DMS 273 (cell line): ENCODE measurements around the gene ZNF697.
A peak's percentile ranks its signal among the peaks of the same experiment; 100 is the strongest.
"Not testable (repeated sequence)": the region's sequence is repeated elsewhere in the genome, so short reads cannot be mapped to it uniquely, and the experiment has no call there.

Source experiments
- DNase-seq: peaks from one replicate; lab custom pipeline; 2025; ENCODE audit not compliant: unreplicated experiment; lab: John Stamatoyannopoulos, UW

The ZNF697 gene

GRCh38 chr1:119647734-119648619 is at the start of gene ZNF697:
TSS of gene ZNF697 (minus strand) at chr1:119648266. CDS start at chr1:119626100, 22,166 bp downstream.
- DNase-seq = peak; percentile 96

DNA sequence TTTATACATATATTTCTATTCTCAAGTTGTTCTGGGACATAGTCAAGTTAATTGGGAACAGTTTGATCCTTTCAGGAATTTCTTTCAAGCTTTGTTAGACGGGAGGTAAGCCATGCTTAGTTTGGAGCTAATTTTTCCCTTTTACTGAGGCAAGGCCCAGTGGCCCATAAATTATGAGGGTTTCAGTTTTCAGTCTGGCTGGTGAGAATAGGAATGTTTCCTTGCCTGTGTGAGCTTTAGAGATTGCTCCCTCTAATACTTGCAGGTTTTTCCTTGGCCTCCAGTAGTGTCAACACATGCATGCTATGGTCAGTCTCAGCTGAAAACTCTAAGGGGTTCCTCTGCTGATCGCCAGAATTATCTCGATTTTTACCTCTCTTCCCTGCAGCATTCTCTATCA is 49.5 kb upstream of the ZNF697 start:
- no peak for DNase-seq

- DNase-seq = not testable (repeated sequence)
These were observed 48.8 kb upstream of the ZNF697 start for GRCh38 chr1:119696863-119697262.

GRCh38 chr1:119689511-119689910 is 41.4 kb upstream of the ZNF697 start:
- DNase-seq = no peak

DNA sequence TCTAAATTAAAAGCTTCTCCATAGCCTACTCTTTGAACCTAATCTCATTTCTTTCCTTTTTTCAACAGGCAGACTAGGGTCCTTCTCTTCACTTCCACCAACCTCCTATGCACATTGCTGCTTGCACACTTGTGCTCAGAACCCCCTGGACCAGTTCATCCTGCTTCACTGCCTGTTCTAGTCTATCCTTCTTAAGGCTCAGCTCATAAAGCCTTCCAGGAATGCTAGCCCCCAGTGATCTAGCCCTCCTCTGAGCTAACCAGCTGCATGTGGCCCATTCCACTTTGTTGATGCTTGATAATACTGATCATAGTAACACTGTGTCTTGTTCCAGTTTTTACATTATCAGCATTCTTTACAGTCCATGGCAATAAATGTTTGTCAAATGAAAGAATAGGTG is 40.7 kb upstream of the ZNF697 start:
- DNase-seq = no peak

DNA sequence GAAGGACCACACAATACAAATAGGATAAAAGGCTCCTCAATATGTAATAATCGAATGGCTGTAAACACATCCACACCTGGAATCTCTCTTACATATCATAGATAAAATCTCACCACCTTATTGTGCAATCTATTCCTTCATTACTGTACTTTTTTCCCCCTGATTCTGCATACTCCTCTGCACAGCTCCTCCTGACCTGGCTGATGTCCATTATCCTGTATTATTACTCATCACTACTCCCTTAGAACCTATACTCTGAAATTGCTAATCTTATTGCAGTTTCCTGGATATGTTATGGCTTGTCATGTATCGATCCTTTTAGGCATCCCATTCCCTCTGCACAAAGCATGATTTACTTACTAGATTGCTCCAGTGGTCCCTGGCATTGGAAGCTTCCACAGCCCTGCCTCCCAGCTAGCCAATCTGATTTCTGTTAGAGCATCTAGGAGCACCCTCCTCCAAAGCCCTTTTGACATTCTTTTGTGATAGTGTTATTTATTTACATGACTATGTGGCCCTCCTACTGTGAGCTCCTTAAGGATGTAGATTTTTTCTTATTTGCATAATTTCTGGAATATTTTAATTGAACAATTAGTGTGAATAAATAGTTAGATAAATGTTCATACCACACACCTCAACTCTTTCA is 39.5 kb upstream of the ZNF697 start:
- DNase-seq = no peak

- no peak for DNase-seq
These were observed 38.6 kb upstream of the ZNF697 start for GRCh38 chr1:119686661-119687060.

DNA sequence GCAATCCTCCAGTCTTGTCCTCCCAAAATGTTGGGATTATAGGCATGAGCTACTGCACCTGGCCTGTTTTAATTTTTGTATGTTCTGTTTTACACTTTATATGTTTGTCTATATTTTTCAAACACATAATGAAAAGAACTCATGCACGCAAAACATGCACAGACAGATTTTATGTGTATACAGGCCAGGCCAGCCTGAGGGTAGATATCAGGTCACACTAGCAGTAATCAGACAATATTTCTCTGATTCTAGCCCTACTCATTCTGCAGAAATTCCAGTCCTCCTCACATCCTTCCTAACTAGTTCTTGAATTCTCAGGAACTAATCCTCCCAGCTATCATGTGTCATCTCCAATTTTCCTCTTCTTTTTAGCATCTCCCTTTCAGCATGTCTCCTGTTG is 35.8 kb upstream of the ZNF697 start:
- DNase-seq = no peak

GRCh38 chr1:119682141-119682540 is 34.1 kb upstream of the ZNF697 start:
- no peak for DNase-seq

GRCh38 chr1:119681560-119681959 is 33.5 kb upstream of the ZNF697 start:
- DNase-seq = no peak

- DNase-seq = no peak
These were observed 32.7 kb upstream of the ZNF697 start for GRCh38 chr1:119680723-119681122.

DNA sequence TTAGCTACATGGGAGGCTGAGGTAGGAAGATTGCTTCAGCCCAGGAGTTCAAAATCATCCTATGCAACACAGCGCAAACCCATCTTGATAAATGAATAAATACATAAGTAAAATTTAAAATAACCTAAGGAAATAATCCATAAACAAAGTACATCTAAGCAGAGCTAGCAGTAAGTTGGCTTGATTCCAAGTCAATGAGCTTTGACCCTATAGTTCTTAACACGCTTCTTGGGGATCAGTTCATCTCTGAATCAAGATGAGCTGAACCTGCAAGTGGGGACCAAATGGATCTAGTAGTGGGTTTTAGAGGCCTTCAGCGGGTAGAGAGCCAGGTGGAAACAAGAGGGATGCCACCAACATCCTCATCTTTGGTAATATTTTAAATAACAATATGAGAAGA is 32.1 kb upstream of the ZNF697 start:
- no peak for DNase-seq

GRCh38 chr1:119679223-119679622 is 31.2 kb upstream of the ZNF697 start:
- no peak for DNase-seq

- DNase-seq = no peak
These were observed 28.6 kb upstream of the ZNF697 start for GRCh38 chr1:119676571-119677206.

GRCh38 chr1:119675349-119676345 is 27.6 kb upstream of the ZNF697 start:
- peak; percentile 88 for DNase-seq

DNA sequence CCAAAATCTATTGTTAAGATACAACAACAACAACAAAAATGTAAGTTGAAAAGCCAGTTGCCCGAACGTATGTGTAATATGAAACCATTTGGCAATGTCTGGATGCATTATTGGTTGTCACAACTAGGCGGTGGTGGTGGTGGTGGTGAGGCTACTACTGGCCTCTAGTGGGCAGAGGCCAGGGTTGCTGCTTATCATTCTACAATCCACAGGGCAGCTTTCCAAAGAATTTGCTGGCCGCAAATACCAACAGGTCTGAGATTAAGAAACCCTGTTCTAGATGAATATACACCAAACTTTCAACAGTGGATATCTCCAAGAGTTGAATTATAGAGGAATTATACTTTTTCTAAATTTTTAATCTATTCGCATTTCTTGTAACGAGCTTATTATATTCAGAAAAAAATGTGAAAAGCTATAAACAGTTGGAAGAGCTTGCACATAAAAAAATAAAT is 26.8 kb upstream of the ZNF697 start:
- no peak for DNase-seq

DNA sequence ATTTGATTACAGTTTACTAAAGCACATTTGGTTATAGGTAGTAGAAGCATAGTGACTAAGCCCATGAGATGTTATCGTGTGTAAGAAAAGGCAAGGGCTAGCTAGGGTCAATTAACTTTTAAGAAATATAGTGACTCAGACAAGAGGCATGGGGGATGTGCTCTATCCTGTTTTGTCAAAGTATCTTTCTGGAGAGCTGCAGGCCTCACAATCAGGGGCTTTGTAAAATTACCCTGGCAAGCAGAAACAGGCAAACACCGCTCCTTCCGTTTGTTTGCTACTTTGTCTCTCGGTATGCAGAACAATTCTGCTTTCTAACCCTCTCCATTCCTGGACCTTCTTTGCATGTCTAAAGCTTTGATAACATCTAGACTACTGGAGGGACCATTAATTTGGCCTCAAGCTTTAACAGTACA is 26.1 kb upstream of the ZNF697 start:
- no peak for DNase-seq

DNA sequence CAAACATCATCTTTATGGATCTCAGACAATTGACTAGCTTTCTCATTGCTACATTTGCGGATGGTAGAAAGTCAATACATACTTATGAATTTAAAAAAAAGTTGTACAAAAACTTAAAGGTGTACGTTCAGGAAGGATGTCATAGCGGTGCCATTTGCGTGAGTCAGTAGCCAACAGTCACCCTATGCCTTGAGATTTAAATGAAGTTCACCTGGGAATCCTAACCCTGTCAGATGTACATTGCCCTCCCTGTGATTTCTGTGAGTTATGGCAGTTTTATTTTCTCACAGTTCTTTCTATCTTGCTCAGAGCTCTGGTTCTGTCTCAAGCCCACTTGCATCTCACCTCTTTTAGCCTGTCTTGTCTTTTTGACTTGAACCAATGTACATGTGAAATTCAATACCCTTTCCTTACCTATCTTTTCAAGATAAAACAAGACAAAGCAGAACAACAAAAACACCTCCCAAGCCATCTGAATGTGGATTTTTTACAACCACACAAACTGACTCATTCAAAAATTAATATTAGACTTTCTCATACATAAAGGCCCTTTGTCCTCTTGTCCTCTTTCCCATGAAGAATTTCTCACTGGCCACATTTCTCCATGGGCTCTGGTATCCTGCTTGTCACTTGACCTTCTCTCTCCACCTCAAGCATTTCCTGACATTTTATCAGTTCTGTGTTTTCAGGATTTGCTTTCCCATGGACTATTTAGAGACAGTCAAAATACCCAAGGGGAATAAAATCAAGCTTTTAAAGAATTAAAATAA is 25.3 kb upstream of the ZNF697 start:
- no peak for DNase-seq

- no peak for DNase-seq
These were observed 22.8 kb upstream of the ZNF697 start for GRCh38 chr1:119670898-119671297.

DNA sequence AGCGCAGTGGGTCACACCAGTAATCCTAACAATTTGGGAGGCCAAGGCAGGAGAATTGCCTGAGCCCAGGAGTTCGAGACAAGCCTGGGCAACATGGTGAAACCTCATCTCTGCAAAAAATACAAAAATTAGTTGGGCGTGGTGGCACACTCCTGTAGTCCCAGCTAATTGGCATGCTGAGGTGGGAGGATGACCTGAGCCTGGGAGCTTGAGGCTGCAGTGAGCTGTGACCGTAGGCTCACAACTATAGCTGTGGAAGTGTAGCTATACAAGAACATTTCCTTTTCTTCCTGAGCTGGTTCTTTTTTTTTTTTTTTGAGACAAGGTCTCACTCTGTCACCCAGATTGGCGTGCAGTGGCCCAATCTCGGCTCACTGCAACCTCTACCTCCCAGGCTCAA is 19.1 kb upstream of the ZNF697 start:
- DNase-seq = no peak
